ENCODE results near the gene CFTR. TPM values are rescaled to one million over a fixed set of nuclear protein-coding genes. Genes with fewer than 3 reads are reported as not detected.

Gene CFTR
- polyA plus RNA-seq, 1 donor (not counting 4 experiments of a cell fraction or from before 2014, with no cell fraction given) = not detected

DNA sequence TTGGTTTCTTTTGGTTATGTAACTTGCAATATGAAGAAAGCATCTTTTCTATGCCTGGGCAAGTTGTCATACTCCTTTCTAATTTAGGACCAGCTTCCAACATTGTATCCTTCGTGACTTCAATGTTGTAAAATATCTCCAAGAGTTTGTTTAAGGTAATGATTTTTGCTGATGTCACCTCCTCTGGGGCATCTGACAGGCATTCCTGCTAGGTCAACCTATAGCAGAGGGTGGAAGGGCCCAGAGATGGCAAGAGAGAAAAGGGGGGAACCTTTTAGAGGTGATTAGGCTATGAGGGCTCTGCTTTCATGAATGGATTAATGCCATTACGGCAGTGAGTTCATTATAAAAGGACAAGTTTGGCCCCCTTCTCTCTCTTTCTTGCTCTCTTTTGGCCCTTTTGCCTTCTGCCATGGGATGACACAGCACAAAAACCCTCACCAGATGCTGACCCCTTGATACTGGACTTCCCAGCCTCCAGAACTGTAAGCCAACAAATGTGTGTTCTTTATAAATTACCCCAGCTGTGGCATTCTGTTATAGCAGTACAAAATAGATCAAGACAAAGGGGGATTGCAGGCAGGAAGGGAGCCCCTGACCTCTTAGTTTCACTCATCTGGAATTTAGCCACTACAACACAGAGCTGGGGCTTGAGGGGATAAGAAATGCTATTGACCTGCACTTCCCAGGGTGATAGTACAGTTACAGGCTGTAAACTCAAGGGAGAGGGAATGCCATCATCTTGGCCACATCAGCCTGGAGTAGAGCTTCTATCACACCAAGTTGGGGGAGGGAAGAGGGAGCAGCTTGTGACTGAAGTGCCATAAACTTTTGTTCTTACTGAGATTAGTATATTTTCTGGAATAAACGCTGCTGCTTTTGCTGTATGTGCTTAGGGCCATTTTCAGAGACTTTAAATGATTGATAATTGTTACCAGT lies 195.9 kb downstream of the CFTR start:
- Histone ChIP-seq H3K4me2 (ENCODE audit: control insufficient read depth, extremely low read depth, insufficient read depth, low read depth, low read length) (no peak overlapping the region), H2AFZ (ENCODE audit: control insufficient read depth, low read length) (no peak overlapping the region), H3K9me1 (ENCODE audit: control insufficient read depth, extremely low read depth, insufficient read depth, low read length) (no peaks in the 10 kb centered on the region), H3K27me3 (ENCODE audit: control insufficient read depth, extremely low read depth, insufficient read depth, low read length) (peaks cover 7% of the 10 kb centered on the region), H3K9ac (ENCODE audit: control insufficient read depth, extremely low read depth, insufficient read depth, low read length) (no peak overlapping the region), H3K27ac (ENCODE audit: control insufficient read depth, insufficient read depth, low read length) (no peak overlapping the region), H3K36me3 (ENCODE audit: control insufficient read depth in 2 of 2, extremely low read depth in 1 of 2, insufficient read depth in 2 of 2, low read length in 2 of 2) (no peaks in the 10 kb centered on the region), H3K9me3 (ENCODE audit: control insufficient read depth, low read depth, low read length) (no peaks in the 10 kb centered on the region), H3K4me1 (ENCODE audit: control insufficient read depth, extremely low read depth, insufficient read depth, low read length) (peaks cover 6% of the 10 kb centered on the region), H3K79me2 (ENCODE audit: control insufficient read depth, insufficient read depth, low read length) (no peaks in the 10 kb centered on the region), H3K4me3 (ENCODE audit: control insufficient read depth in 2 of 3, extremely low read depth in 1 of 3, insufficient read depth in 2 of 3, low read depth in 1 of 3, low read length in 3 of 3) (no peak overlapping the region), H4K20me1 (ENCODE audit: control insufficient read depth, extremely low read depth, insufficient read depth, low read length) (no peaks in the 10 kb centered on the region)
- TF ChIP-seq CTCF (optimal IDR thresholded peaks at IDR 0.05 in 1 of 3, IDR thresholded peaks at IDR 0.05 in 1 of 3, conservative IDR thresholded peaks at IDR 0.05 in 1 of 3; ENCODE audit: extremely low read depth in 1 of 3, insufficient read depth in 2 of 3, low read length in 3 of 3) (no peak), EZH2 (IDR thresholded peaks at IDR 0.05; ENCODE audit: low read length) (no peak)
- DNase-seq (ENCODE audit: low read depth, low spot score) (no peak), FAIRE-seq (no peak)
- dilution Hi-C loops (cut with MboI; ENCODE audit: extremely low pct_ligation_motif_present, low sequenced_read_pairs) = no loop called here

GRCh38 chr7:117679120-117679519 lies 199.3 kb downstream of the CFTR start:
- Histone ChIP-seq H3K9me1 (ENCODE audit: control insufficient read depth, extremely low read depth, insufficient read depth, low read length) (no peaks in the 10 kb centered on the region), H3K27me3 (ENCODE audit: control insufficient read depth, extremely low read depth, insufficient read depth, low read length) (peaks cover 7% of the 10 kb centered on the region), H3K4me2 (ENCODE audit: control insufficient read depth, extremely low read depth, insufficient read depth, low read depth, low read length) (no peak overlapping the region), H3K9me3 (ENCODE audit: control insufficient read depth, low read depth, low read length) (no peaks in the 10 kb centered on the region), H4K20me1 (ENCODE audit: control insufficient read depth, extremely low read depth, insufficient read depth, low read length) (no peaks in the 10 kb centered on the region), H3K9ac (ENCODE audit: control insufficient read depth, extremely low read depth, insufficient read depth, low read length) (no peak overlapping the region), H3K36me3 (ENCODE audit: control insufficient read depth in 2 of 2, extremely low read depth in 1 of 2, insufficient read depth in 2 of 2, low read length in 2 of 2) (no peaks in the 10 kb centered on the region), H2AFZ (ENCODE audit: control insufficient read depth, low read length) (no peak overlapping the region), H3K27ac (ENCODE audit: control insufficient read depth, insufficient read depth, low read length) (no peak overlapping the region), H3K4me1 (ENCODE audit: control insufficient read depth, extremely low read depth, insufficient read depth, low read length) (no peaks in the 10 kb centered on the region), H3K4me3 (ENCODE audit: control insufficient read depth in 2 of 3, extremely low read depth in 1 of 3, insufficient read depth in 2 of 3, low read depth in 1 of 3, low read length in 3 of 3) (no peak overlapping the region), H3K79me2 (ENCODE audit: control insufficient read depth, insufficient read depth, low read length) (no peaks in the 10 kb centered on the region)
- FAIRE-seq = no peak
- dilution Hi-C loops (cut with MboI; ENCODE audit: extremely low pct_ligation_motif_present, low sequenced_read_pairs) = no loop called here
- TF ChIP-seq CTCF (optimal IDR thresholded peaks at IDR 0.05 in 1 of 3, IDR thresholded peaks at IDR 0.05 in 1 of 3, conservative IDR thresholded peaks at IDR 0.05 in 1 of 3; ENCODE audit: extremely low read depth in 1 of 3, insufficient read depth in 2 of 3, low read length in 3 of 3) (no peak), EZH2 (IDR thresholded peaks at IDR 0.05; ENCODE audit: low read length) (no peak)
- DNase-seq (ENCODE audit: low read depth, low spot score) = no peak

All from keratinocyte (primary cell).